K562 (cell line): ENCODE measurements around the gene NRIP2. TPM values are rescaled to one million over a fixed set of nuclear protein-coding genes. Genes with fewer than 3 reads are reported as not detected.
A peak's percentile ranks its signal among the peaks of the same experiment; 100 is the strongest.

Experiments used
- ARHGAP35 ChIP-seq: fragments of 450-650 bp; IDR thresholded peaks from 2 replicates; pipeline ENCODE4 v1.6.1; 2018; ENCODE audit not compliant: partially characterized antibody
- C11orf30 ChIP-seq: fragments of 450-650 bp; IDR thresholded peaks from 2 replicates; pipeline ENCODE4 v1.6.1; 2016; ENCODE audit warnings: low read depth, mild to moderate bottlenecking
- CREB1 ChIP-seq, 2 experiments: sonication (generic) in 1 of 2; formaldehyde crosslinking in 1 of 2; IDR thresholded peaks; 2 replicates each; pipeline versions ENCODE4 v1.6.1 to v1.8.0; 2012 to 2022; ENCODE audit warnings: inconsistent platforms in 1 of 2, mild to moderate bottlenecking in 1 of 2, missing genetic modification reagents in 1 of 2, moderate library complexity in 1 of 2
- HNRNPH1 ChIP-seq: fragments of 200-400 bp; formaldehyde crosslinking; optimal IDR thresholded peaks from 2 replicates; pipeline ENCODE3; 2017; ENCODE audit warnings: low read depth, mild to moderate bottlenecking, low read length, moderate library complexity
- JUN ChIP-seq, 2 experiments: sonication (generic) in 1 of 2; formaldehyde crosslinking in 1 of 2; IDR thresholded peaks; 2 replicates each; pipeline versions ENCODE4 v1.6.1 to v1.8.0; 2012 to 2022; ENCODE audit warnings: borderline replicate concordance in 2 of 2, mild to moderate bottlenecking in 2 of 2, improper control_type of control experiment in 1 of 2, low read depth in 1 of 2, low read length in 1 of 2, missing genetic modification reagents in 1 of 2
- ZFPM2 ChIP-seq: fragments of 250-450 bp; sonication (Bioruptor Pico); IDR thresholded peaks from 2 replicates; pipeline ENCODE4 v1.5.1; 2022; ENCODE audit warnings: mild to moderate bottlenecking
- polyA plus RNA-seq, 8 experiments: library from polyadenylated mRNA; depleted of rRNA in 4 of 8; stranded (reverse) in 5 of 8; unstranded in 3 of 8; fragments of >200 nt; fragmentation: Nextera tagmentation in 2 of 8; fragmentation: Illumina TruSeq in 1 of 8; extraction: Ambion mirVana in 2 of 8; extraction: Trizol in 1 of 8; gene quantifications; 2 replicates each; pipeline versions ENCODE4 v1.2.1 to v1.2.3, GENCODE V29; 2011 to 2014; ENCODE audit warnings: inconsistent platforms in 1 of 8, missing spikeins in 1 of 8
- total RNA-seq, 7 experiments: library from RNA; depleted of rRNA in 6 of 7; stranded (reverse); fragments of >200 nt in 6 of 7; fragmentation: Illumina TruSeq in 2 of 7; extraction: Trizol in 2 of 7; gene quantifications; 2 replicates each; pipeline versions ENCODE4 v1.2.1 to v1.2.3, GENCODE V29; 2011 to 2021; ENCODE audit warnings: low replicate concordance in 1 of 7
- TF ChIP-seq, protein P1 (sequence below): fragments of 200-600 bp; sonication (generic); IDR thresholded peaks from one replicate; pipeline ENCODE4 v1.6.1; 2012; ENCODE audit warnings: mild to moderate bottlenecking, low read depth, low read length, inconsistent platforms
- TF ChIP-seq, protein P2 (sequence below): sonication (generic); formaldehyde crosslinking; IDR thresholded peaks from 2 replicates; pipeline ENCODE4 v1.8.1; 2023; ENCODE audit warnings: missing genetic modification reagents, mild to moderate bottlenecking, borderline replicate concordance

NRIP2 gene
- total and polyA plus RNA-seq, 9 of the 15 experiments (the other 6 are each of a cell fraction or from before 2014, with no cell fraction given): 0.07 to 0.10 TPM; not detected in 7

DNA sequence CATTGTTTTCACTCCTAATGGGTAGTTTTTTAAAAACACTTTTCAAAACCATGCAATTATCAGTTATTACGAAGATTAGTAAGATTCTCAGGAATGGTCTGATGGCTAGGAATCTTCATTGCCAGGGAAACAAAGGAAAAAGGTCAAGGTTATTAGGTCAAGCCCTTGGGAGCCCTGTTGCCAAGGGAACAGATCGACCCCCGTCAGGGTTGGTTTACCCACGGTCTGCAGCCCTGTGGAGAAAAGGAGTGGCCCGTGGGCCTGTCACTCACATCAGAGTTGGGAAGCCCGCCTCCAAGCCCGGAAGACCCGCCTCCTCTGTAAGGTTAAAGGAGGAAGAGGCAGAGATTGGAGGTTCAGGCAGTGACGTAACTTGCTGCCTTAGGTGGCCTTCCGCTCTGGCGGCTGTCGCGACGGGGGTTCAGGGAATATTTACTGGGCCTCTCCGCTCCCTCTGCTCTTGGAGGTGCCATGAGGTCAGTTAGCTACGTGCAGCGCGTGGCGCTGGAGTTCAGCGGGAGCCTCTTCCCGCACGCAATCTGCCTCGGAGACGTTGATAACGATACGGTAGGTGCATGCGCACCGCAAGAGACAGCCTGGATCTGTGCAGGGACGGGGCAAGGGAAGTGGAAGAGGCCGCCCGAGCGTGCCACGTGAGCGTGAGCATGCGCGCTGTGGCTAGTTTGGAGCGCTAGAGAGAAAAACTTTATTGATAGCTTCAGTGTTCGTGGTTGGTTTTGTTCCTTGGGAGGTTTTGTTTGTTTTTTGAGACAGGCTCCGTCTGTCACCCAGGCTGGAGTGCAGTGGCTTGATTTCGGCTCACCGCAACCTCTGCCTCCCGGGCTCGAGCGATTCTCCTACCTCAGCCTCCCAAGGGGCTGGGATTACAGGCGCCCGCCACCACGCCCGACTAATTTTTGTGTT lies 22.3 kb downstream of the NRIP2 start, which contains the start of gene ITFG2 (continued):
- TF ChIP-seq, protein P1, sequence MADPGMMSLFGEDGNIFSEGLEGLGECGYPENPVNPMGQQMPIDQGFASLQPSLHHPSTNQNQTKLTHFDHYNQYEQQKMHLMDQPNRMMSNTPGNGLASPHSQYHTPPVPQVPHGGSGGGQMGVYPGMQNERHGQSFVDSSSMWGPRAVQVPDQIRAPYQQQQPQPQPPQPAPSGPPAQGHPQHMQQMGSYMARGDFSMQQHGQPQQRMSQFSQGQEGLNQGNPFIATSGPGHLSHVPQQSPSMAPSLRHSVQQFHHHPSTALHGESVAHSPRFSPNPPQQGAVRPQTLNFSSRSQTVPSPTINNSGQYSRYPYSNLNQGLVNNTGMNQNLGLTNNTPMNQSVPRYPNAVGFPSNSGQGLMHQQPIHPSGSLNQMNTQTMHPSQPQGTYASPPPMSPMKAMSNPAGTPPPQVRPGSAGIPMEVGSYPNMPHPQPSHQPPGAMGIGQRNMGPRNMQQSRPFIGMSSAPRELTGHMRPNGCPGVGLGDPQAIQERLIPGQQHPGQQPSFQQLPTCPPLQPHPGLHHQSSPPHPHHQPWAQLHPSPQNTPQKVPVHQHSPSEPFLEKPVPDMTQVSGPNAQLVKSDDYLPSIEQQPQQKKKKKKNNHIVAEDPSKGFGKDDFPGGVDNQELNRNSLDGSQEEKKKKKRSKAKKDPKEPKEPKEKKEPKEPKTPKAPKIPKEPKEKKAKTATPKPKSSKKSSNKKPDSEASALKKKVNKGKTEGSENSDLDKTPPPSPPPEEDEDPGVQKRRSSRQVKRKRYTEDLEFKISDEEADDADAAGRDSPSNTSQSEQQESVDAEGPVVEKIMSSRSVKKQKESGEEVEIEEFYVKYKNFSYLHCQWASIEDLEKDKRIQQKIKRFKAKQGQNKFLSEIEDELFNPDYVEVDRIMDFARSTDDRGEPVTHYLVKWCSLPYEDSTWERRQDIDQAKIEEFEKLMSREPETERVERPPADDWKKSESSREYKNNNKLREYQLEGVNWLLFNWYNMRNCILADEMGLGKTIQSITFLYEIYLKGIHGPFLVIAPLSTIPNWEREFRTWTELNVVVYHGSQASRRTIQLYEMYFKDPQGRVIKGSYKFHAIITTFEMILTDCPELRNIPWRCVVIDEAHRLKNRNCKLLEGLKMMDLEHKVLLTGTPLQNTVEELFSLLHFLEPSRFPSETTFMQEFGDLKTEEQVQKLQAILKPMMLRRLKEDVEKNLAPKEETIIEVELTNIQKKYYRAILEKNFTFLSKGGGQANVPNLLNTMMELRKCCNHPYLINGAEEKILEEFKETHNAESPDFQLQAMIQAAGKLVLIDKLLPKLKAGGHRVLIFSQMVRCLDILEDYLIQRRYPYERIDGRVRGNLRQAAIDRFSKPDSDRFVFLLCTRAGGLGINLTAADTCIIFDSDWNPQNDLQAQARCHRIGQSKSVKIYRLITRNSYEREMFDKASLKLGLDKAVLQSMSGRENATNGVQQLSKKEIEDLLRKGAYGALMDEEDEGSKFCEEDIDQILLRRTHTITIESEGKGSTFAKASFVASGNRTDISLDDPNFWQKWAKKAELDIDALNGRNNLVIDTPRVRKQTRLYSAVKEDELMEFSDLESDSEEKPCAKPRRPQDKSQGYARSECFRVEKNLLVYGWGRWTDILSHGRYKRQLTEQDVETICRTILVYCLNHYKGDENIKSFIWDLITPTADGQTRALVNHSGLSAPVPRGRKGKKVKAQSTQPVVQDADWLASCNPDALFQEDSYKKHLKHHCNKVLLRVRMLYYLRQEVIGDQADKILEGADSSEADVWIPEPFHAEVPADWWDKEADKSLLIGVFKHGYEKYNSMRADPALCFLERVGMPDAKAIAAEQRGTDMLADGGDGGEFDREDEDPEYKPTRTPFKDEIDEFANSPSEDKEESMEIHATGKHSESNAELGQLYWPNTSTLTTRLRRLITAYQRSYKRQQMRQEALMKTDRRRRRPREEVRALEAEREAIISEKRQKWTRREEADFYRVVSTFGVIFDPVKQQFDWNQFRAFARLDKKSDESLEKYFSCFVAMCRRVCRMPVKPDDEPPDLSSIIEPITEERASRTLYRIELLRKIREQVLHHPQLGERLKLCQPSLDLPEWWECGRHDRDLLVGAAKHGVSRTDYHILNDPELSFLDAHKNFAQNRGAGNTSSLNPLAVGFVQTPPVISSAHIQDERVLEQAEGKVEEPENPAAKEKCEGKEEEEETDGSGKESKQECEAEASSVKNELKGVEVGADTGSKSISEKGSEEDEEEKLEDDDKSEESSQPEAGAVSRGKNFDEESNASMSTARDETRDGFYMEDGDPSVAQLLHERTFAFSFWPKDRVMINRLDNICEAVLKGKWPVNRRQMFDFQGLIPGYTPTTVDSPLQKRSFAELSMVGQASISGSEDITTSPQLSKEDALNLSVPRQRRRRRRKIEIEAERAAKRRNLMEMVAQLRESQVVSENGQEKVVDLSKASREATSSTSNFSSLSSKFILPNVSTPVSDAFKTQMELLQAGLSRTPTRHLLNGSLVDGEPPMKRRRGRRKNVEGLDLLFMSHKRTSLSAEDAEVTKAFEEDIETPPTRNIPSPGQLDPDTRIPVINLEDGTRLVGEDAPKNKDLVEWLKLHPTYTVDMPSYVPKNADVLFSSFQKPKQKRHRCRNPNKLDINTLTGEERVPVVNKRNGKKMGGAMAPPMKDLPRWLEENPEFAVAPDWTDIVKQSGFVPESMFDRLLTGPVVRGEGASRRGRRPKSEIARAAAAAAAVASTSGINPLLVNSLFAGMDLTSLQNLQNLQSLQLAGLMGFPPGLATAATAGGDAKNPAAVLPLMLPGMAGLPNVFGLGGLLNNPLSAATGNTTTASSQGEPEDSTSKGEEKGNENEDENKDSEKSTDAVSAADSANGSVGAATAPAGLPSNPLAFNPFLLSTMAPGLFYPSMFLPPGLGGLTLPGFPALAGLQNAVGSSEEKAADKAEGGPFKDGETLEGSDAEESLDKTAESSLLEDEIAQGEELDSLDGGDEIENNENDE: no peak
- TF ChIP-seq ZFPM2 (no peak), HNRNPH1 (no peak), CREB1 (IDR thresholded peaks at IDR 0.05) (peak; percentile 63), CREB1 (CRISPR knock-in tag; IDR thresholded peaks at IDR 0.05) (peak; percentile 81), JUN (IDR thresholded peaks at IDR 0.05; ENCODE audit: borderline replicate concordance, low read depth, low read length) (peak; percentile 39; the same call in 1 of the 2 replicates), JUN (CRISPR knock-in tag; IDR thresholded peaks at IDR 0.05; ENCODE audit: borderline replicate concordance) (no peak), ARHGAP35 (no peak), C11orf30 (peak; percentile 87)
- TF ChIP-seq, protein P2, sequence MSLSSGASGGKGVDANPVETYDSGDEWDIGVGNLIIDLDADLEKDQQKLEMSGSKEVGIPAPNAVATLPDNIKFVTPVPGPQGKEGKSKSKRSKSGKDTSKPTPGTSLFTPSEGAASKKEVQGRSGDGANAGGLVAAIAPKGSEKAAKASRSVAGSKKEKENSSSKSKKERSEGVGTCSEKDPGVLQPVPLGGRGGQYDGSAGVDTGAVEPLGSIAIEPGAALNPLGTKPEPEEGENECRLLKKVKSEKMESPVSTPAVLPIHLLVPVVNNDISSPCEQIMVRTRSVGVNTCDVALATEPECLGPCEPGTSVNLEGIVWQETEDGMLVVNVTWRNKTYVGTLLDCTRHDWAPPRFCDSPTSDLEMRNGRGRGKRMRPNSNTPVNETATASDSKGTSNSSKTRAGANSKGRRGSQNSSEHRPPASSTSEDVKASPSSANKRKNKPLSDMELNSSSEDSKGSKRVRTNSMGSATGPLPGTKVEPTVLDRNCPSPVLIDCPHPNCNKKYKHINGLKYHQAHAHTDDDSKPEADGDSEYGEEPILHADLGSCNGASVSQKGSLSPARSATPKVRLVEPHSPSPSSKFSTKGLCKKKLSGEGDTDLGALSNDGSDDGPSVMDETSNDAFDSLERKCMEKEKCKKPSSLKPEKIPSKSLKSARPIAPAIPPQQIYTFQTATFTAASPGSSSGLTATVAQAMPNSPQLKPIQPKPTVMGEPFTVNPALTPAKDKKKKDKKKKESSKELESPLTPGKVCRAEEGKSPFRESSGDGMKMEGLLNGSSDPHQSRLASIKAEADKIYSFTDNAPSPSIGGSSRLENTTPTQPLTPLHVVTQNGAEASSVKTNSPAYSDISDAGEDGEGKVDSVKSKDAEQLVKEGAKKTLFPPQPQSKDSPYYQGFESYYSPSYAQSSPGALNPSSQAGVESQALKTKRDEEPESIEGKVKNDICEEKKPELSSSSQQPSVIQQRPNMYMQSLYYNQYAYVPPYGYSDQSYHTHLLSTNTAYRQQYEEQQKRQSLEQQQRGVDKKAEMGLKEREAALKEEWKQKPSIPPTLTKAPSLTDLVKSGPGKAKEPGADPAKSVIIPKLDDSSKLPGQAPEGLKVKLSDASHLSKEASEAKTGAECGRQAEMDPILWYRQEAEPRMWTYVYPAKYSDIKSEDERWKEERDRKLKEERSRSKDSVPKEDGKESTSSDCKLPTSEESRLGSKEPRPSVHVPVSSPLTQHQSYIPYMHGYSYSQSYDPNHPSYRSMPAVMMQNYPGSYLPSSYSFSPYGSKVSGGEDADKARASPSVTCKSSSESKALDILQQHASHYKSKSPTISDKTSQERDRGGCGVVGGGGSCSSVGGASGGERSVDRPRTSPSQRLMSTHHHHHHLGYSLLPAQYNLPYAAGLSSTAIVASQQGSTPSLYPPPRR (CRISPR knock-in tag): 0 out of 2 replicates have a peak, but pooled peaks have one; percentile 18
